ENCODE data around the gene HSF5.
A peak's percentile ranks its signal among the peaks of the same experiment; 100 is the strongest.
"Not testable (repeated sequence)": the region's sequence is repeated elsewhere in the genome, so short reads cannot be mapped to it uniquely, and the experiment has no call there.

Gene HSF5

DNA sequence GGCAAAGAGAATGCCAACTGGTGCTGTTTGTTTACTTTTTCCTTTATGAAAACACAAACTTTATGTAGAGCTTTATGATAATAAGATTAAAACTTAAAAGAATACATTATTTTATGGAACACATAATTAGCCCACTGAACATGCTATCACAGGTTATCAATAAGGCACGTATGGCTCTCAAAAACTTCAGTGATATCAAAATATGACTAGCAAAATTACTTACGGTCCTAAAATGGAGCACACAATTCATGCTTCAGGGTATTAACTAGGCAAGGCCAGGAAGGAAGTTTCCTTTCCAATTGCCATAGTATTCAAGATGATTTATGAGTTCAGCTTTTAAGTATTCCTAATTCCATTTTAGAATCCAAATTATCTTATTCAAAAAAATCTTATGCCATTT, 74.5 kb downstream of the HSF5 start:
- DNase-seq (ENCODE audit: low read depth in 2 of 2) = no peak

GRCh38 chr17:58412961-58413586, 75.1 kb downstream of the HSF5 start:
- DNase-seq (ENCODE audit: low read depth in 2 of 2) = no peak

DNA sequence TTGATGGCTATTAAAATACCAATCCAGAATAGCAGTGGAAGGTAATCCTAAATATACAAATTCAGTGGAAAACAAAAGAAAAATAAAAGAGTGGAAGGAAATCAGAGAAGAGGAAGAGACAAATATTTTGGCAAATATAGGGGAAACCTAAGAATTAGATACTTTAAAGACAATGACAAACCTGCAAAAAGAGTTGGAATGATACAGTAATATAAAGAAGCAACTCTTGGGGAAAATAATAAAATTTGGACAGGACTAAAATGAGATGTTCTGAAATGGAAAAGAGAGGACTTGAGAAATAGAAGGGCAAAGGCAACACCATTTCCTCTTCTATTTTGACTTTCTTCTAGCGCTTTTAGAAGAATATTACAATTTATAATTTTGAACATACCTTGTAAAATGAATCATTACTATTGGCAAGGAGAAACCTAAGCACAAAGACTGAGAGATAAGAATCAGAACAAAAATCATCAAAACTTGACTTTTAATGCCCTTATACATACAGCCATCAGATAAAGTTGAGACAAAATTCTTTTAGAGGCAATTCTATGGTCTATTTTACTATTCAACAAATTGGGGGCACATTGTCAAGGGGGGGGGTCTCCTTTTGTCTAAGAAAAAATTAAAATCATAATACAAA, 76.0 kb downstream of the HSF5 start:
- DNase-seq (ENCODE audit: low read depth in 2 of 2) = no peak

- DNase-seq (ENCODE audit: low read depth in 2 of 2) = no peak
Measured at GRCh38 chr17:58411408-58411894, 76.8 kb downstream of the HSF5 start.

GRCh38 chr17:58410714-58411407, 77.3 kb downstream of the HSF5 start:
- no peak for DNase-seq (ENCODE audit: low read depth in 2 of 2)

GRCh38 chr17:58409432-58409831, 78.8 kb downstream of the HSF5 start:
- DNase-seq (ENCODE audit: low read depth in 2 of 2) = no peak

DNA sequence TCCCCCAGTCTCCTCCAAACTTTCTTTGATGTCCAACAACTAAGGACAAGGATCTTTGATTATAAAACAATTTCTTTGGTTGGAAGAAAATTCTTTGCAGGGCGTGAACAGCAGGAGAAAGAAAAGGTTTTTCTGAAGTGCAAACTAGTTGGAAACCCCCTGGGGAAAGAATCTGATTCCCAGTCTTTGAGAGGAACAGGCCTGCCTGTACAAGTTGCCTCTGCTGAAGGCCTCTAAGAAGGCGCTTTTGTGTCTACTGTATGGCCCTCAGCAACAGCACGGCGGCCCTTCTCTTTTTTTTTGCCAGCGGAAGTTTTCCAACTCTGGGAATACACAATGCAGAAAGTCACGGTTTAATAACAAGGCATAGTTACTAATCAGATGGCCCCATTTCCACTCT, 84.9 kb downstream of the HSF5 start:
- no peak for DNase-seq (ENCODE audit: low read depth in 2 of 2)

DNA sequence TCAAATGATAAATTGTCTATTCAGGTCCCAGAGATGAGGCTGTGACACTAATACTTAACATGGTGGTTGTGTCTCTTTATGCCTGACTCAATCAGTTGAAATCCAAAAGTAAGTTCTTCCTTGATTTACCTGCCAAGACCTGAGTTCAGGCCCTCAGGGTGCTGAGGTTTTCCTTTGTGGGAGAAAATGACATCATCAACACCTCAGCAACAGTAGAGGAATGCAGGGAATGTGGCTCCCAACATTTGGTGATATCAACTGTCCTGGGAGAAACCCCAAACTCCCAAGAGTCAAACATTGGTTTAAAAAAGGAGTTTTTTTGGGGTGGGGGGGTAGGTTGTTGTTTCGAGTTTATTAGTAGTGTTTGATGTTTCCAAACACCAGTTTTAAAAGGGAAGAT, 85.5 kb downstream of the HSF5 start:
- DNase-seq (ENCODE audit: low read depth in 2 of 2) = no peak

DNA sequence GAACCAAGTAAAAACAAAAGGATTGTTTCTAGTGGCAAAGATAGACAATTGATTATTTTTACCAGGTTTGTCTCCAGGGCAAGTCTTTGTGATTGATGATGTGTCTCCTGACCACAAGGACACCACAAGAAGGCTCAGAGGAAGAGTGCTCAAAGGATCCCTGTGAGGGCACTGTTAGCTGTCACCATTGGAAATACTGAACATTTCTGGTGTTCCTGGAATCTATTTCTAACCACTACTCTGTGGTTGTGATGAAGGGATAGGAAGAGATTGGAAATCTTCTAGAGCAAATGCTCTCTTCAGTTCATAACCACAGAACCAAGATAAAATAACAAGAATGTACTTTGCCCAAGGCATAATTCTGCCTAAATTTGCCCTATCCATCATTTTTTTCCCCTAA, 86.2 kb downstream of the HSF5 start:
- peak in 1 of 2 donors; percentile 6 for DNase-seq (ENCODE audit: low read depth in 2 of 2)

DNA sequence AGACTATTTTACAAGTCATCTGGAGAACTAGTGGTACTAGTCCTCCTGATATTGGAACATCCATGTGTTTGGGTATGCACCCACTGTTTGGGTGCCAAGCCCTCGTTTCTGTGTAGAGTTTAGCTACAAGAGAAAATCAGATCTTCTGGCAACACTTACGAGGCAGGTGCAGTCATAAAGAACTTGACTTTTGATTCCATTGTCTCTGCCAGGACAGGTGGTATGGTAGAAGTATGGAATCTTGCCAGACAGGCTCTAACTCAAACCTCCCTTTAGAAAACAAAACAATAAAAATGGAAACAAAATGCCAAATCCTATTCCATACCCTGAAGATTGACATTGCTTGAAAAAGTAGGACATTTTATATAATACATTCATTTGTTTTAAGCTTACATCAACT, 86.9 kb downstream of the HSF5 start:
- DNase-seq (ENCODE audit: low read depth in 2 of 2) = no peak

GRCh38 chr17:58400826-58401225, 87.4 kb downstream of the HSF5 start:
- DNase-seq (ENCODE audit: low read depth in 2 of 2) = no peak

- no peak for DNase-seq (ENCODE audit: low read depth in 2 of 2)
Measured at GRCh38 chr17:58399974-58400373, 88.2 kb downstream of the HSF5 start.

- no peak for DNase-seq (ENCODE audit: low read depth in 2 of 2)
Measured at GRCh38 chr17:58398574-58399266, 89.5 kb downstream of the HSF5 start.

DNA sequence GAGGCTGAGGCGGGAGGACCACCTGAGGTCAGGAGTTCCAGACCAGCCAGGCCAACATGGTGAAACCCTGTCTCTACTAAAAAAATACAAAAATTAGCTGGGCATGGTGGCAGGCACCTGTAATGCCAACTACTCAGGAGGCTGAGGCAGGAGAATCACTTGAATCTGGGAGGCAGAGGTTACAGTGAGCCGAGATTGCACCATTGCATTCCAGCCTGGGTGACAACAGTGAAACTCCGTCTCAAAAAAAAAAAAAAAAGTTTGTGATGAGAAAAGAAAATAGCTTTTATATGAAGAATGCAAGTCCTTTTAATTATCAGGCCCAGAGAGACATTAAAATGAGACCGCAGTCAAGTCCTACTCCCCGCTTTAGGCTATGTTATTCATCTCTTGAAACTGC, 90.8 kb downstream of the HSF5 start:
- DNase-seq (ENCODE audit: low read depth in 2 of 2) = not testable (repeated sequence)

DNA sequence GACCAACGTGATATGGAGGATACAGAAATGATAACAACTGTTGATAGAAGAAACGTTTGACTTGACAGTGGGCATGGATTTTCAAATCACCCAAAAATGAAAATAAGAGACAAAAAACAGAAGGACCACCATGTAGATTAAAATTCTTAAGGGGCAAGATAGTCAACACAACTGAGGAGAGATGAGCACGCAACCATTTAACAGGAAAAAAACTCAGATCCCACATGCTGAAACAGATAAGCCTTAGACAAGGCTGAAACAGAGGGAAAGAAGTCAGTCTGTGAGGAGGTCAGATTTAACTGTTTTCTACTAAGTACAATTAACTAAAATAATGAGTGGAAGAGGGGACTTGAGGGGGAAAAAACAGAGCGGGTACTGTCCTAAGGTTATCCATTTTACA, 92.0 kb downstream of the HSF5 start:
- no peak for DNase-seq (ENCODE audit: low read depth in 2 of 2)

- no peak for DNase-seq (ENCODE audit: low read depth in 2 of 2)
Measured at GRCh38 chr17:58394534-58395223, 93.5 kb downstream of the HSF5 start.

- DNase-seq (ENCODE audit: low read depth in 2 of 2) = no peak
Measured at GRCh38 chr17:58391302-58391984, 96.8 kb downstream of the HSF5 start.

- DNase-seq (ENCODE audit: low read depth in 2 of 2) = no peak
Measured at GRCh38 chr17:58390884-58391283, 97.3 kb downstream of the HSF5 start.

DNA sequence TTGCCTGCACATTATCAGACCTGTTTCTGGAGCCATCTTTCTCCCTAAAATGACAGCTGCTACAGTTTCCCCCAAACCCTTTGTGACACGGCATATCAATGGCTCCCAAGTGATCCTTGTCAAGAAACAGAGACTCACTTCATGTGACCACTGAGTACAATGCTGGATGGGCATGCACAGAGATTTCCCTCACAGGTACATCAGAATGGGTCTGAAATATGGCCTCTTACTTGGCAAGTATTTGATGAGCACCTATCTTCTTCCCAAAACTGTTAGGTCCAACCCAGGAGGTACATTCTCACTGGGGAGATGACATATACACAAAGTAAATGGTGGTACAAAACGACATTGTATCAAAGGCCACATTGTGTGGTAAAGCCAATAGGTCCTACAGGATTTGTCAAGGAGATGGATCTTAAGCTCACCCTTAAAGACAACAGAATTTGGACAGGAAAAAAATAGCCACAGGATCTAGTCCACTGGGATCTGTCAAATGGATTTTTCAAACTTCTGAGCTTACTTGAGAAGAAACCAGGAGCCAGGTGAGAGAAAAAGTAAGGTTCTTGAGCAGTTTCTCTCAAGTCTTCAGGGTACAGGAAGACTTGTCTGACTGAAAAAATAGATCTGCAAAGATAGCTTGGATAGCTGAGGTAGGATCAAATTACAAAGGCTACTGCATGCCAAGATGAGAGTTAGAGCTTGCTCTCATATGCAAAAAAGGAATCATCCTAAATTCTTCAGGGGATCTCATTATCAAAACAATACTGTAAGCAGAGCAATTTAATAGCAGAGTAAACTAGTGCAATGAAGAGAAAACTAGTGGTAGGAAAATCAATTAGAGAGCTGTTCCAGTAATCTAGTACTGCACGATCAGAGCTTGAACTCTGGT, 99.7 kb downstream of the HSF5 start:
- DNase-seq (ENCODE audit: low read depth in 2 of 2) = no peak

DNA sequence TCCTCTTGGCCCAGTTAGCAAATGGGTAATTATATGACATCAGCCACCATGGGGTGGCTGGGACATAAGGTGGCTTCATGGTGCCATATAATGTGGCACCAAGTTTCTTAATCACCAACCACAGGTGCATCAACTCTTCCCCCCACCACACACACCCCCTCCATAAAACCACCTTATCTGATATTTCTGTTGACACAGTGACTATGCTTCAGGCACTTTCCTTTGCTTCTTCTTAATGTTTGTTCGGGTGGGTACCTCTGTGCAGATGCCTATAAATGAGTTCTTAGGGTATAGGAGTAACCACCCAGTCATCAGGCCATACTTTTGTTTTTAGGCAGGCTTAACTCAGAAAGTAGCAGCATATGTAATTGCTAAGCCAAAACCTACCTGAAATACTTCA, 100.4 kb downstream of the HSF5 start:
- peak in 1 of 2 donors; percentile 13 for DNase-seq (ENCODE audit: low read depth in 2 of 2)

Data from stimulated activated CD4-positive, alpha-beta T cell treated with anti-CD3 and anti-CD28 coated beads, Interleukin-4, amount 100 ng/mL, for 48 hours (primary cell).